Esophagus muscularis mucosa (tissue), 3 donors: ENCODE measurements around the gene MZF1.

Source experiments
- POLR2AphosphoS5 ChIP-seq, 2 donors: sonication (generic); formaldehyde crosslinking; IDR thresholded peaks; one replicate each; pipeline ENCODE4 v1.6.1; 2017; ENCODE audit warnings: antibody characterized with exemption in 2 of 2
- TF ChIP-seq, protein P1 (sequence below), 3 experiments: fragments of 200-600 bp in 2 of 3; fragments of 450-650 bp in 1 of 3; sonication (generic) in 2 of 3; IDR thresholded peaks; one replicate each; pipeline ENCODE4 v1.5.1; 2017 to 2019; ENCODE audit warnings: antibody characterized with exemption in 3 of 3, mild to moderate bottlenecking in 2 of 3, moderate library complexity in 1 of 3

DNA sequence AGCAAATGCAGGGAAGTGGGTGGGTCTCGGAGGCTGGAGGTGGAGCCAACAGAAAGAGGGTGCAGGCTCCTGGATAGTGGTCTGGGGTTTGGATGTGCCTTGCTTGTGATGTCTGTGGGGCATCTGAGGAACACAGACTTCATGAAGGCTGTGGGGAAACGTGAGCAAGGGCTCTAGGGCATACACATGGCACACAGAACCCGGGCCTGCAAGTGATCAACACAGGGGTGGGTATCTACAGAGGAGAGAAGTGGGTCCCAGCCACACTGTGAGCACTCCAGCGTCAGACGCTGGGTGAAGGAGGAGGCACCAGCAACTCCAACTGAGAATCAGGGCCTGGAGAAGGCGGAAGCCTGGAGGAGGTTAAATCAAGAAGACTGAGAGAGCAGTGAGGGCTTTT, 9.3 kb downstream of the MZF1 start:
- TF ChIP-seq POLR2AphosphoS5 (IDR thresholded peaks at IDR 0.05): no peak
- TF ChIP-seq, protein P1, sequence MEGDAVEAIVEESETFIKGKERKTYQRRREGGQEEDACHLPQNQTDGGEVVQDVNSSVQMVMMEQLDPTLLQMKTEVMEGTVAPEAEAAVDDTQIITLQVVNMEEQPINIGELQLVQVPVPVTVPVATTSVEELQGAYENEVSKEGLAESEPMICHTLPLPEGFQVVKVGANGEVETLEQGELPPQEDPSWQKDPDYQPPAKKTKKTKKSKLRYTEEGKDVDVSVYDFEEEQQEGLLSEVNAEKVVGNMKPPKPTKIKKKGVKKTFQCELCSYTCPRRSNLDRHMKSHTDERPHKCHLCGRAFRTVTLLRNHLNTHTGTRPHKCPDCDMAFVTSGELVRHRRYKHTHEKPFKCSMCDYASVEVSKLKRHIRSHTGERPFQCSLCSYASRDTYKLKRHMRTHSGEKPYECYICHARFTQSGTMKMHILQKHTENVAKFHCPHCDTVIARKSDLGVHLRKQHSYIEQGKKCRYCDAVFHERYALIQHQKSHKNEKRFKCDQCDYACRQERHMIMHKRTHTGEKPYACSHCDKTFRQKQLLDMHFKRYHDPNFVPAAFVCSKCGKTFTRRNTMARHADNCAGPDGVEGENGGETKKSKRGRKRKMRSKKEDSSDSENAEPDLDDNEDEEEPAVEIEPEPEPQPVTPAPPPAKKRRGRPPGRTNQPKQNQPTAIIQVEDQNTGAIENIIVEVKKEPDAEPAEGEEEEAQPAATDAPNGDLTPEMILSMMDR (IDR thresholded peaks at IDR 0.05): no peak
